ENCODE results near the gene UPK3BL2. TPM values are rescaled to one million over a fixed set of nuclear protein-coding genes. Genes with fewer than 3 reads are reported as not detected.
A peak's percentile ranks its signal among the peaks of the same experiment; 100 is the strongest.
"Not testable (repeated sequence)": the region's sequence is repeated elsewhere in the genome, so short reads cannot be mapped to it uniquely, and the experiment has no call there.

Gene UPK3BL2
- total RNA-seq, 1 donor from 2014 or later, result 2.6 TPM

DNA sequence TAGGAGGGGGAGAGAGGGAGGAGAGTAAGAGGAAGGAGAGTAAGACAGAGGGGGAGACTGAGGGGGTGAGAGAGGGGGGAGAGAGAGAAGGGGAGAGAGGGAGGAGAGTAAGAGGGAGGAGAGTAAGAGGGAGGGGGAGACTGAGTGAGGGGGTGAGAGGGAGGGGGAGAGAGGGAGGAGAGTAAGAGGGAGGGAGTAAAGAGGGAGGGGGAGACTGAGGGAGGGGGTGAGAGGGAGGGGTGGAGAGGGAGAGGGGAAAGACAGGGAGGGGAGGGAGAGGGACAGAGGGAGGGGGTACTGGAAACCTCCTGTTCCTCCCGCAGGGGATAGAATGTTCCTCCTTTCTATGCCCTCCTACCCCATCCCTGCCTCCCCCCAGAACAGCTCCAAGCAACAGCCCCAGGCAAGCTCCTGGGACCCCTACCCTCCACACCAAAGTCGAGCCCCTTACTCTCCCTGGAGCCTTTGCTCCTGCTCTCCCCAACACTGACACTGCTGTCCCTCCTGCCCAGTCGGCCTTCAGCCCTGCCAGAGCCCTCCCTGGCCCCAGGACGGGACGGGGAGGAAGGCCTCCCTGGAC, 30.8 kb downstream of the UPK3BL2 start:
- not testable (repeated sequence) for H3K36me3 ChIP-seq (ENCODE audit: control insufficient read depth in 3 of 3, insufficient read depth in 3 of 3, low read length in 3 of 3); H3K4me1 ChIP-seq (ENCODE audit: control insufficient read depth in 3 of 3, insufficient read depth in 3 of 3, low read length in 3 of 3); H3K9me3 ChIP-seq (ENCODE audit: control insufficient read depth in 3 of 3, low read length in 3 of 3); H3K27me3 ChIP-seq (ENCODE audit: control insufficient read depth in 3 of 3, insufficient read depth in 3 of 3, low read length in 3 of 3)
- peak overlapping the region; percentile 80 for H3K27ac ChIP-seq (ENCODE audit: low read depth, low read length)
- H3K9ac ChIP-seq (ENCODE audit: low read depth in 1 of 3, low read length in 3 of 3), result peak overlapping the region; percentile 61 to 62 (median 62)
- peak overlapping the region; percentile 52 to 60 (median 60) for H3K4me3 ChIP-seq (ENCODE audit: low read length in 3 of 3)

DNA sequence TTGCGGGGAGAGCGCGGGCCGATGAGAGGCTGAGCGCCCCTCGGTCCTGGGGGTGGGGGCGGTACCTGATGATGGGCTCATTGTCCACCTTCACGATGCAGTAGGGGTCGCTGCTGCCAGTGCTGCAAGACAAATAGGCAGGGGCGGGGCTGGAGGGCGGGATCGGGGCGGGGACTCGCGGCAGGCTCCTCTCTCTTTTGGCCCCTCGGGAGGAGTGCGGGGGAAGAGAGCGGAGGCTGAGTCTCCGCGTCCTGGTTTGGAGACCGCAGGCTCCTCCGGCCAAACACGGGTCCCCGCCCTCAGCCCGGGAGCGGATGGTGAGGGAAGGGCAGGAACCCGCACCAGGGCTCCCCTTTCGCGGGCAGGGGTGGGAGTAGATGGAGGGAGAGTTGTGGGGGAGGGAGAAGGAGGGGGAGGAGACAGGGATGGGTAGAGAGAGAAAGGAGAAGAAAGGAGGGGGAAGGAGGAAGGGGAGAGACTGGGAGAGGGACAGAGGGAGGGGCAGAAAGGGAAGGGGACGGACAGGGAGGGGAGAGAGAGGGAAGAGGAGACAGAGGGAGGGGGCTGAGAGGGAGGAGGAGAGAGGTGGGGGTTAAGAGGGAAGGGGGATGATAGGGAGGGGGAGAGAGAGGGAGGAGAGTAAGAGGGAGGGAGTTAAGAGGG, 31.5 kb downstream of the UPK3BL2 start:
- H3K4me3 ChIP-seq (ENCODE audit: low read length in 3 of 3); H3K4me1 ChIP-seq (ENCODE audit: control insufficient read depth in 3 of 3, insufficient read depth in 3 of 3, low read length in 3 of 3); H3K36me3 ChIP-seq (ENCODE audit: control insufficient read depth in 3 of 3, insufficient read depth in 3 of 3, low read length in 3 of 3); H3K9me3 ChIP-seq (ENCODE audit: control insufficient read depth in 3 of 3, low read length in 3 of 3); H3K9ac ChIP-seq (ENCODE audit: low read depth in 1 of 3, low read length in 3 of 3); H3K27me3 ChIP-seq (ENCODE audit: control insufficient read depth in 3 of 3, insufficient read depth in 3 of 3, low read length in 3 of 3): not testable (repeated sequence)
- H3K27ac ChIP-seq (ENCODE audit: low read depth, low read length), result peak overlapping the region; percentile 80

DNA sequence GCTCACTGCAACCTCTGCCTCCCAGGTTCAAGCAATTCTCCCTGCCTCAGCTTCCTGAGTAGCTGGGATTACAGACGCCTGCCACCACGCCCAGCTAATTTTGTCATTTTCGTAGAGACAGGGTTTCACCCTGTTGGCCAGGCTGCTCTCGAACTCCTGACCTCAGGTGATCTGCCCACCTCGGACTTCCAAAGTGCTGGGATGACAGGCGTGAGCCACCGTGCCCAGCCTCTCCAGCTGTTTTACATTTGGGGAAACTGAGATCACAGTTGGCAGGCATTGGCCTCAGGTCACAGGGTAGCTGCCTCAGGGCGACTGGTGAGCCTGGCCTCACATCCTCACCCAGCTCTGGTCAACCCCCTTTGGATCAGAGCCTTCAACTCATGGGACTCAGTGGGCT, 32.9 kb downstream of the UPK3BL2 start:
- not testable (repeated sequence) for H3K27me3 ChIP-seq (ENCODE audit: control insufficient read depth in 3 of 3, insufficient read depth in 3 of 3, low read length in 3 of 3); H3K4me3 ChIP-seq (ENCODE audit: low read length in 3 of 3); H3K9ac ChIP-seq (ENCODE audit: low read depth in 1 of 3, low read length in 3 of 3); H3K4me1 ChIP-seq (ENCODE audit: control insufficient read depth in 3 of 3, insufficient read depth in 3 of 3, low read length in 3 of 3); H3K27ac ChIP-seq (ENCODE audit: low read depth, low read length); H3K36me3 ChIP-seq (ENCODE audit: control insufficient read depth in 3 of 3, insufficient read depth in 3 of 3, low read length in 3 of 3); H3K9me3 ChIP-seq (ENCODE audit: control insufficient read depth in 3 of 3, low read length in 3 of 3)

DNA sequence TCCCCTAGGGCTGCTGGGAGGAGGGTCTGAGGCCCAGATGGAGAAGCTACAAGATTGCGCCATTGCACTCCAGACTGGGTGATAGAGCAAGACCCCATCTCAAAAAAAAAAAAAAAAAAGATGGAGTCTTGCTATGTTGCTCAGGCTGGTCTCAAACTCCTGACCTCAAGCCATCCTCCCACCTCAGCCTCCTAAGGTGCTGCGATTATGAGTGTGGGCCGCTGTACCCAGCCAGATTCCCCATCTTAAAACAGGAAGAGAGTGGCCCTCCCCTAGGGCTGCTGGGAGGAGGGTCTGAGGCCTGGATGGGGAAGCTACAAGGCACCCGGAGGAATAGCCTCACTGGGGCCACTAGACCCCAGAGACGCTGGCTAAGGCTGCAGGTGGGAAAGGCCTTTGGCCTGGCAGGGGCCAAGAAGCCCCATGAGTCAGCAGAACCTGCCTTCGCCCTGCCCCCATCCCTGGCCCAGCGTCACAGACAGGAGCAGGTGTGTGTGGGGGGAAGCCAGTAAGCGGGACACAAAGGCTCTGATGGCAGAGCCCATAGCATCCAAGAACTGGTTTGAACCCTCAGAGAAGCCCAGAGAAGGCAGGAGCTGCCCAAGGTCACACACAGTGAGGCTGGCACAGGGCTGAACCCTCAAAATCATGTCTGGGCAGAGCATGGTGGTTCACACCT, 35.9 kb downstream of the UPK3BL2 start:
- H3K9ac ChIP-seq (ENCODE audit: low read depth in 1 of 3, low read length in 3 of 3); H3K27me3 ChIP-seq (ENCODE audit: control insufficient read depth in 3 of 3, insufficient read depth in 3 of 3, low read length in 3 of 3); H3K36me3 ChIP-seq (ENCODE audit: control insufficient read depth in 3 of 3, insufficient read depth in 3 of 3, low read length in 3 of 3); H3K9me3 ChIP-seq (ENCODE audit: control insufficient read depth in 3 of 3, low read length in 3 of 3); H3K4me1 ChIP-seq (ENCODE audit: control insufficient read depth in 3 of 3, insufficient read depth in 3 of 3, low read length in 3 of 3); H3K4me3 ChIP-seq (ENCODE audit: low read length in 3 of 3): not testable (repeated sequence)
- H3K27ac ChIP-seq (ENCODE audit: low read depth, low read length), result peak overlapping the region; percentile 62

DNA sequence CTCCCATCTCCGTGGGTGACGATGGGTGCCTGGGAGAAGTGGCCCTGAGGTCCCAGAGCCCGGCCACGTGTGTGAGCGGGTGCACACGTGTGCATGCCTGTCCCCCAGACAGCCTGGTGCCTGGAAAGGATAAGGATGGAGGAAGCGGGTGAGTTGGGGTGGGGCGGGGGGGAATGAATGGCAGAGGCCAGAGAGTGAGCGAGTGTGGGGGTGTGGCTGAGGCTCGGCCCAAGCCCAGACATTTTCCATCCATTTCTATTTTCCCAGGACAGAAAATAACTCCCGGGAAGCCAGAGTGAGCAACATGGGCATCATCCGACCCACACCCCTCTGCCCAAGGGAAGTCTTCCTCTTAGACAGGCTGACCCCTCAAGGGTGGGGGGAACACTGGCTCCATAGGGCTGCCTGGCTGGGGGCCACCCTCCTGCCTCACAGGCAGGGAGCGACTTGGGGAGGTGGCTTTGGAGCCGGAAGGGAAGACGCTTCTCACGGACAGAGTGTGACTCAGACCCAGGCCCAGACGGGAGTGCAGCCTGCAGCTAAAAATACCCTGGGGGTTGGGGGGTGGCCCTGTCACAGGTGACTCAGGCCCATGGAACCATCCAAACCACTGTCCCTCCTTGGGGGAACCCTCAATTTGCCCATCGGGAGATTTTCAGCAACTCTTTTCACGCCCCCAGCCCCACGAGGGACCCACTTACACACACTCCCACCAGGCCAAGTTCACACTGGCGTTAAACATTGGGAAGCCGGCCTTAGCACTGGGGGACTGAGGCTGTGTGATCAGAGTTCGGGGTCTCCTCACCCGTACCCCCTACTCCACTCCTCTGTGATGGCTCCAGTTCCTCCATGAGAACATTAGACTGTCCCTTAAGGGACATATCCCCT, 38.0 kb downstream of the UPK3BL2 start:
- H3K4me3 ChIP-seq (ENCODE audit: low read length in 3 of 3); H3K27me3 ChIP-seq (ENCODE audit: control insufficient read depth in 3 of 3, insufficient read depth in 3 of 3, low read length in 3 of 3); H3K9me3 ChIP-seq (ENCODE audit: control insufficient read depth in 3 of 3, low read length in 3 of 3); H3K36me3 ChIP-seq (ENCODE audit: control insufficient read depth in 3 of 3, insufficient read depth in 3 of 3, low read length in 3 of 3); H3K4me1 ChIP-seq (ENCODE audit: control insufficient read depth in 3 of 3, insufficient read depth in 3 of 3, low read length in 3 of 3): not testable (repeated sequence)
- Histone ChIP-seq H3K9ac (ENCODE audit: low read depth in 1 of 3, low read length in 3 of 3) (peak overlapping the region in 1 of 3 donors; percentile 45), H3K27ac (ENCODE audit: low read depth, low read length) (peak overlapping the region; percentile 56)

DNA sequence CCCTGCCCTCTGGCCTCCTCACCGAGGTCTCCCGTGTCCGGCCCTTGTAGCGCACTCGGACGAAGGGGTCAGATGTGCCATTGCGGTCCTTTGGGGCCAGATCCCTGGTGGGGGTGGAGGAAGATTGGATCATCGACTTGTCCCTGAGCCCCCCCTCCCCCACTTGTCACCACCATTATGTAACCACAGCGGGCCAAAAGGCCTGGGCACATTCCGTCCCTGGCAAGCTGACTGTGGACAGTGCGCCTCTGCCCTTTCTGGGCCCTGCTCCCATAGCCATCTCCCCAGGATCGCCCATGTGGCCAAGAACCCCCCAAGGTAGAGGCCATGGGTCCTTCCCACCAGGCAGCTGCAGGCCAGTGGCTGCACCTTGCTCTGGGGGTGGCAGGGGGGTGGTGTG, 40.4 kb downstream of the UPK3BL2 start:
- H3K4me1 ChIP-seq (ENCODE audit: control insufficient read depth in 3 of 3, insufficient read depth in 3 of 3, low read length in 3 of 3); H3K9me3 ChIP-seq (ENCODE audit: control insufficient read depth in 3 of 3, low read length in 3 of 3); H3K4me3 ChIP-seq (ENCODE audit: low read length in 3 of 3); H3K36me3 ChIP-seq (ENCODE audit: control insufficient read depth in 3 of 3, insufficient read depth in 3 of 3, low read length in 3 of 3); H3K27me3 ChIP-seq (ENCODE audit: control insufficient read depth in 3 of 3, insufficient read depth in 3 of 3, low read length in 3 of 3); H3K9ac ChIP-seq (ENCODE audit: low read depth in 1 of 3, low read length in 3 of 3); H3K27ac ChIP-seq (ENCODE audit: low read depth, low read length): not testable (repeated sequence)

DNA sequence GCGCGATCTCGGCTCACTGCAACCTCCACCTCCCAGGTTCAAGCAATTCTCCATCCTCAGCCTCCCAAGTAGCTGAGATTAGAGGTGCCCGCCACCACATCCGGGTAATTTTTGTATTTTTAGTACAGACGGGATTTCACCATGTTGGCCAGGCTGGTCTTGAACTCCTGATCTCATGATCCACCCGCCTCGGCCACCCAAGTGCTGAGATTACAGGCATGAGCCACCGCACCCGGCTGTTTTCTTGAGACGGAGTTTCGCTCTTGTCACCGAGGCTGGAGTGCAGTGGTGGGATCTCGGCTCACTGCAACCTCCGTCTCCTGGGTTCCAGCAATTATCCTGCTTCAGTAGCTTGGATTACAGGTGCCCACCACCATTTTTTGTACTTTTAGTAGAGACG, 45.2 kb downstream of the UPK3BL2 start:
- not testable (repeated sequence) for H3K4me3 ChIP-seq (ENCODE audit: low read length in 3 of 3); H3K27ac ChIP-seq (ENCODE audit: low read depth, low read length); H3K9ac ChIP-seq (ENCODE audit: low read depth in 1 of 3, low read length in 3 of 3); H3K36me3 ChIP-seq (ENCODE audit: control insufficient read depth in 3 of 3, insufficient read depth in 3 of 3, low read length in 3 of 3); H3K9me3 ChIP-seq (ENCODE audit: control insufficient read depth in 3 of 3, low read length in 3 of 3); H3K4me1 ChIP-seq (ENCODE audit: control insufficient read depth in 3 of 3, insufficient read depth in 3 of 3, low read length in 3 of 3); H3K27me3 ChIP-seq (ENCODE audit: control insufficient read depth in 3 of 3, insufficient read depth in 3 of 3, low read length in 3 of 3)

DNA sequence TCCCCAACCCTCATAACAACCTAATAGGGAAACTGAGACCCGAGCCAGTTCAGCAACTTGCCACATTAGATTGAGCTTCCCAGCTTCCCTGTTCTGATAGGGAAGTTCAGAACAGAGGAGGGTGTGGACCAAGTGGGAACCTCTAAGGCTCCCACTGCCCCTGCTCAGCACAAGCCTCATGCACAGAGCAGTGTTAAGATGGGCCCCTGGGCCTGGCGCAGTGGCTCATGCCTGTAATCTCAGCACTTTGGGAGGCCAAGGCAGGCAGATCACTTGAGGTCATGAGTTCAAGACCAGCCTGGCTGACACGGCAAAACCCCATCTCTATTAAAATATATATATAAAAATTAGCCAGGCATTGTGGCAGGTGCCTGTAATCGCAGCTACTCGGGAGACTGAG, 46.2 kb downstream of the UPK3BL2 start:
- not testable (repeated sequence) for H3K27me3 ChIP-seq (ENCODE audit: control insufficient read depth in 3 of 3, insufficient read depth in 3 of 3, low read length in 3 of 3); H3K4me3 ChIP-seq (ENCODE audit: low read length in 3 of 3); H3K36me3 ChIP-seq (ENCODE audit: control insufficient read depth in 3 of 3, insufficient read depth in 3 of 3, low read length in 3 of 3); H3K27ac ChIP-seq (ENCODE audit: low read depth, low read length); H3K4me1 ChIP-seq (ENCODE audit: control insufficient read depth in 3 of 3, insufficient read depth in 3 of 3, low read length in 3 of 3); H3K9ac ChIP-seq (ENCODE audit: low read depth in 1 of 3, low read length in 3 of 3); H3K9me3 ChIP-seq (ENCODE audit: control insufficient read depth in 3 of 3, low read length in 3 of 3)

DNA sequence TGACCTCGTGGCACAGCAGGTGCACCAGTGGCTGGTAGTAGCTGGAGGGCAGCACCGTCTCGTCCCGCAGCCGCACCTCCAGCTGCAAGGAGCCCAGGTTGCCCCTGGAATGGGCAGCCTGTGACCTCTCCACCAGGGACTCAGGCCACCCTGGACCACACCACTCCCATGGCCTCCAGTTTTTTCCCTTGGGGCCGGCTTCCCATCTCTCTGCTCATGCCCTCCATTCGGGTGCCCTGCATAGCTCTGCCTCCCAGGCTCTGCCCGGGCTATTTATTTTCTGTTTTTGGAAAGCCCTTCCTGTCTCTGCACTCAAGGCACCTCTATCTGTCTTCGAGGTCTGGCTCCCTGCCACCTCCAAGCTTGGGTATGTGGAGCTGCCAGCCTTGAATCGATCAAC, 46.6 kb downstream of the UPK3BL2 start:
- not testable (repeated sequence) for H3K9me3 ChIP-seq (ENCODE audit: control insufficient read depth in 3 of 3, low read length in 3 of 3); H3K4me3 ChIP-seq (ENCODE audit: low read length in 3 of 3); H3K36me3 ChIP-seq (ENCODE audit: control insufficient read depth in 3 of 3, insufficient read depth in 3 of 3, low read length in 3 of 3); H3K27me3 ChIP-seq (ENCODE audit: control insufficient read depth in 3 of 3, insufficient read depth in 3 of 3, low read length in 3 of 3); H3K4me1 ChIP-seq (ENCODE audit: control insufficient read depth in 3 of 3, insufficient read depth in 3 of 3, low read length in 3 of 3); H3K9ac ChIP-seq (ENCODE audit: low read depth in 1 of 3, low read length in 3 of 3); H3K27ac ChIP-seq (ENCODE audit: low read depth, low read length)
